ENCODE results near the gene KLHDC4. TPM values are rescaled to one million over a fixed set of nuclear protein-coding genes. Genes with fewer than 3 reads are reported as not detected.

Gene KLHDC4
- total and polyA plus RNA-seq, 2 experiments from 2014 or later: 12.8 to 15.6 TPM

GRCh38 chr16:87735270-87736007 lies 30.3 kb downstream of the KLHDC4 start:
- WGBS (ENCODE audit: low lambda C conversion rate, missing lambda C conversion rate): 90% methylated on average over 21 of the region's 23 CpGs
- Histone ChIP-seq H4K20me1 (ENCODE audit: insufficient read depth, poor library complexity, severe bottlenecking) (no peaks in the 10 kb centered on the region), H3K4me2 (no peak overlapping the region), H3K36me3 (replicated peaks; ENCODE audit: insufficient read depth, low read depth) (no peaks in the 10 kb centered on the region), H3K9me2 (replicated peaks; ENCODE audit: insufficient read depth) (no peaks in the 10 kb centered on the region), H2AFZ (no peak overlapping the region), H3K4me3 (no peak overlapping the region), H3K79me2 (no peaks in the 10 kb centered on the region), H3K4me1 (ENCODE audit: insufficient read depth) (no peaks in the 10 kb centered on the region), H3K9me3 (ENCODE audit: low read depth) (no peaks in the 10 kb centered on the region), H3K27me3 (no peaks in the 10 kb centered on the region), H3K27ac (no peak overlapping the region)
- TF ChIP-seq CTCF (IDR thresholded peaks at IDR 0.05; ENCODE audit: poor library complexity): no peak
- no peak for TF ChIP-seq EZH2 (IDR thresholded peaks at IDR 0.05; ENCODE audit: borderline replicate concordance)
- no peak for TF ChIP-seq EZH2phosphoT487 (IDR thresholded peaks at IDR 0.05; ENCODE audit: low read depth, severe bottlenecking, unreplicated experiment)
- no peak for DNase-seq (ENCODE audit: low spot score)

GRCh38 chr16:87734644-87735043 lies 31.1 kb downstream of the KLHDC4 start:
- Histone ChIP-seq H2AFZ (no peak overlapping the region), H3K4me1 (ENCODE audit: insufficient read depth) (no peaks in the 10 kb centered on the region), H3K79me2 (no peaks in the 10 kb centered on the region), H4K20me1 (ENCODE audit: insufficient read depth, poor library complexity, severe bottlenecking) (no peaks in the 10 kb centered on the region), H3K27ac (no peak overlapping the region), H3K9me3 (ENCODE audit: low read depth) (no peaks in the 10 kb centered on the region), H3K4me2 (no peak overlapping the region), H3K27me3 (no peaks in the 10 kb centered on the region), H3K4me3 (no peak overlapping the region), H3K9me2 (replicated peaks; ENCODE audit: insufficient read depth) (no peaks in the 10 kb centered on the region), H3K36me3 (replicated peaks; ENCODE audit: insufficient read depth, low read depth) (no peaks in the 10 kb centered on the region)
- DNase-seq (ENCODE audit: low spot score): no peak
- no peak for TF ChIP-seq EZH2phosphoT487 (IDR thresholded peaks at IDR 0.05; ENCODE audit: low read depth, severe bottlenecking, unreplicated experiment)
- no peak for TF ChIP-seq EZH2 (IDR thresholded peaks at IDR 0.05; ENCODE audit: borderline replicate concordance)
- no peak for TF ChIP-seq CTCF (IDR thresholded peaks at IDR 0.05; ENCODE audit: poor library complexity)
- 84% methylated on average over 6 of the region's 14 CpGs for WGBS (ENCODE audit: low lambda C conversion rate, missing lambda C conversion rate)

- Histone ChIP-seq H4K20me1 (ENCODE audit: insufficient read depth, poor library complexity, severe bottlenecking) (no peaks in the 10 kb centered on the region), H3K36me3 (replicated peaks; ENCODE audit: insufficient read depth, low read depth) (no peaks in the 10 kb centered on the region), H3K4me2 (no peak overlapping the region), H3K79me2 (no peaks in the 10 kb centered on the region), H3K27me3 (no peaks in the 10 kb centered on the region), H2AFZ (no peak overlapping the region), H3K27ac (no peak overlapping the region), H3K9me2 (replicated peaks; ENCODE audit: insufficient read depth) (no peaks in the 10 kb centered on the region), H3K9me3 (ENCODE audit: low read depth) (no peaks in the 10 kb centered on the region), H3K4me3 (no peak overlapping the region), H3K4me1 (ENCODE audit: insufficient read depth) (no peaks in the 10 kb centered on the region)
- no peak for DNase-seq (ENCODE audit: low spot score)
- no peak for TF ChIP-seq CTCF (IDR thresholded peaks at IDR 0.05; ENCODE audit: poor library complexity)
- no peak for TF ChIP-seq EZH2phosphoT487 (IDR thresholded peaks at IDR 0.05; ENCODE audit: low read depth, severe bottlenecking, unreplicated experiment)
- no peak for TF ChIP-seq EZH2 (IDR thresholded peaks at IDR 0.05; ENCODE audit: borderline replicate concordance)
- WGBS (ENCODE audit: low lambda C conversion rate, missing lambda C conversion rate): 95% methylated on average over 11 of the region's 11 CpGs
These were observed 32.6 kb downstream of the KLHDC4 start for GRCh38 chr16:87733190-87733589.

All from hepatocyte (in vitro differentiated cells).